Measurements from ENCODE around the gene FBLN7.

DNA sequence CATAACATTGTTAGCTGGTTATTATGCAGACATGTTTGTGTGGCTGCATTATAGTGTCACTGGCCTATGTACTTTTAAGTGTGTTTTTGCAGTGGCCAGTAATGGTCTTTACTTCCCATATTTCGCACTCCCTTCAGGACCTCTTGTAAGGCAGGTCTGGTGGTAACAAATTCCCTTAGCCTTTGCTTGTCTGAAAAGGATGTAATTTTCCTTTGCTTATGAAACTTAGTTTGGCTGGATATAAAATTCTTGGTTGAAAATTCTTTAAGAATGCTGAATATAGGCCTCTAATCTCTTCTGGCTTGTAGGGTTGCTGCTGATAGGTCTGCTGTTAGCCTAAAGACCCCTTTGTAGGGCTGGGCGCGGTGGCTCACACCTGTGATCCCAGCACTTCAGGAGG, 82.0 kb downstream of the FBLN7 start:
- TF ChIP-seq POLR2A (IDR thresholded peaks at IDR 0.05) (no peak), CTCF (IDR thresholded peaks at IDR 0.05) (no peak)

All from lower leg skin (tissue), 3 donors.